Lung (tissue), 12 donors: ENCODE results near the gene SETD2. TPM values are rescaled to one million over a fixed set of nuclear protein-coding genes. Genes with fewer than 3 reads are reported as not detected.
"Not testable (repeated sequence)": the region's sequence is repeated elsewhere in the genome, so short reads cannot be mapped to it uniquely, and the experiment has no call there.

Experiments
- ATAC-seq: fragments of 200-7000 bp; cut with Tn5 transposase; one replicate; pipeline ENCODE4 v1.9.1; 2020; ENCODE audit warnings: moderate number of reproducible peaks; ENCODE audit not compliant: insufficient read depth, low FRiP score
- DNase-seq, 3 donors: peaks; one replicate each; pipeline ENCODE4 v3.0.0-alpha.2; 2013 to 2017
- H3K27ac ChIP-seq, 2 donors: one replicate each; pipeline ENCODE4 v1.5.1; 2013; ENCODE audit warnings: mild to moderate bottlenecking in 2 of 2, moderate library complexity in 2 of 2, control low read depth in 1 of 2, inconsistent platforms in 1 of 2, low read depth in 1 of 2, low read length in 1 of 2
- H3K27me3 ChIP-seq, 3 donors: one replicate each; pipeline ENCODE4 v1.5.1; 2013; ENCODE audit warnings: low read length in 2 of 3; ENCODE audit not compliant: control insufficient read depth in 3 of 3, insufficient read depth in 3 of 3
- H3K36me3 ChIP-seq, 4 donors: one replicate each; pipeline ENCODE4 v1.5.1; 2013; ENCODE audit warnings: low read length in 4 of 4, mild to moderate bottlenecking in 1 of 4, moderate library complexity in 1 of 4; ENCODE audit not compliant: control insufficient read depth in 4 of 4, insufficient read depth in 4 of 4
- H3K4me1 ChIP-seq, 5 donors: one replicate each; pipeline ENCODE4 v1.5.1; 2013; ENCODE audit warnings: low read length in 5 of 5, mild to moderate bottlenecking in 2 of 5, moderate library complexity in 1 of 5; ENCODE audit not compliant: control insufficient read depth in 5 of 5, insufficient read depth in 5 of 5
- H3K4me3 ChIP-seq: one replicate; pipeline ENCODE4 v1.5.1; 2013; ENCODE audit warnings: mild to moderate bottlenecking, control low read depth, moderate library complexity
- H3K9ac ChIP-seq, 2 donors: one replicate each; pipeline ENCODE4 v1.5.1; 2013; ENCODE audit warnings: low read length in 2 of 2, control low read depth in 1 of 2; ENCODE audit not compliant: insufficient read depth in 1 of 2
- H3K9me3 ChIP-seq, 4 donors: one replicate each; pipeline ENCODE4 v1.5.1; 2013; ENCODE audit warnings: low read length in 3 of 4, mild to moderate bottlenecking in 1 of 4, moderate library complexity in 1 of 4; ENCODE audit not compliant: control insufficient read depth in 4 of 4, insufficient read depth in 3 of 4
- CTCF ChIP-seq: IDR thresholded peaks from 2 replicates; pipeline ENCODE4 v1.5.1; 2012; ENCODE audit warnings: mild to moderate bottlenecking; ENCODE audit errors: control extremely low read depth, extremely low read depth
- WGBS, 2 donors: extraction: QIAGEN DNeasy Blood & Tissue Kit; methylation state at CpG; one replicate each; pipeline ENCODE4 v1.1.7; 2013; 5-methylcytosine and 5-hydroxymethylcytosine counted together
- polyA plus RNA-seq, 2 donors: library from polyadenylated mRNA; stranded (reverse); fragments of 200-250 nt; gene quantifications; one replicate each; pipeline ENCODE4 v1.2.1, GENCODE V29; 2013
- total RNA-seq, 2 donors: library from RNA; depleted of rRNA in 1 of 2; stranded (reverse); fragments of >200 nt in 1 of 2; gene quantifications; one replicate each; pipeline ENCODE4 v1.2.1, GENCODE V29; 2014 to 2021
- donor health status: control.
- donor health status: control.
- donor health status: Bipolar disorder and iron deficiency.
- donor health status: healthy.
- donor health status: DM: yes; HTN: yes; CAD: no.

SETD2 gene
- total and polyA plus RNA-seq, 4 donors, result 10.4 to 107 (median 25.0) TPM

GRCh38 chr3:47035645-47036044 is 128.3 kb downstream of the SETD2 start:
- no peak overlapping the region for H3K9ac ChIP-seq
- H3K9me3 ChIP-seq, result no peaks in the 10 kb centered on the region
- peaks cover 17 to 36% (median 23%) of the 10 kb centered on the region in 4 donors for H3K36me3 ChIP-seq
- peak in 2 of 3 donors; percentile 50 to 53 for DNase-seq
- H3K27me3 ChIP-seq, result no peaks in the 10 kb centered on the region
- H3K4me3 ChIP-seq, result no peak overlapping the region
- 69 to 75% methylated on average over 2 of the region's 2 CpGs for WGBS, 2 donors
- H3K4me1 ChIP-seq, result peaks cover 0 to 2% (median 0%) of the 10 kb centered on the region in 5 donors
- H3K27ac ChIP-seq, result no peak overlapping the region
- no peak for ATAC-seq
- TF ChIP-seq CTCF, result no peak

GRCh38 chr3:47034868-47035489 is 128.9 kb downstream of the SETD2 start:
- H3K27ac ChIP-seq, result no peak overlapping the region

GRCh38 chr3:47031041-47031440 is 132.9 kb downstream of the SETD2 start:
- H3K27ac ChIP-seq, H3K4me3 ChIP-seq, ATAC-seq, DNase-seq, H3K9me3 ChIP-seq, H3K27me3 ChIP-seq, H3K4me1 ChIP-seq, H3K9ac ChIP-seq: not testable (repeated sequence)
- H3K36me3 ChIP-seq, result peaks cover 7 to 25% (median 13%) of the 10 kb centered on the region in 4 donors
- WGBS, 2 donors, result 62% methylated on average over 4 of the region's 4 CpGs

More at GRCh38 chr3:47034868-47035489, 128.9 kb downstream of the SETD2 start:
- Histone ChIP-seq H3K9me3 (no peaks in the 10 kb centered on the region), H3K4me3 (no peak overlapping the region), H3K4me1 (peaks cover 0 to 2% (median 0%) of the 10 kb centered on the region in 5 donors), H3K9ac (no peak overlapping the region), H3K27me3 (no peaks in the 10 kb centered on the region), H3K36me3 (peaks cover 14 to 31% (median 18%) of the 10 kb centered on the region in 4 donors)
- WGBS, 2 donors, result 81 to 84% methylated on average over 2 of the region's 2 CpGs
- no peak for TF ChIP-seq CTCF
- ATAC-seq (no peak), DNase-seq (no peak)

- H3K36me3 ChIP-seq, result peaks cover 0 to 12% (median 2%) of the 10 kb centered on the region in 4 donors
- no peaks in the 10 kb centered on the region for H3K4me1 ChIP-seq
- no peak for TF ChIP-seq CTCF
- H3K9ac ChIP-seq, result no peak overlapping the region
- no peak overlapping the region for H3K4me3 ChIP-seq
- H3K27me3 ChIP-seq, result no peaks in the 10 kb centered on the region
- DNase-seq, result no peak
- ATAC-seq, result no peak
- H3K27ac ChIP-seq, result no peak overlapping the region
- H3K9me3 ChIP-seq, result no peaks in the 10 kb centered on the region
- WGBS, 2 donors, result 96 to 100% methylated on average over 1 of the region's 1 CpG
These were observed 135.2 kb downstream of the SETD2 start for GRCh38 chr3:47028667-47029066.
